ENCODE results near the gene MRPL19. TPM values are rescaled to one million over a fixed set of nuclear protein-coding genes. Genes with fewer than 3 reads are reported as not detected.
A peak's percentile ranks its signal among the peaks of the same experiment; 100 is the strongest.

Gene MRPL19
- total RNA-seq, 1 experiment from 2014 or later = 85.9 TPM

GRCh38 chr2:75616933-75617332, 29.6 kb upstream of the MRPL19 start:
- Histone ChIP-seq H3K9me2 (replicated peaks; ENCODE audit: low read length) (no peaks in the 10 kb centered on the region), H4K20me1 (ENCODE audit: low read length) (no peaks in the 10 kb centered on the region), H3K9me3 (ENCODE audit: low read length) (no peaks in the 10 kb centered on the region), H3K4me3 (ENCODE audit: low read length) (no peak overlapping the region), H3K4me1 (ENCODE audit: insufficient read depth, low read length) (peaks cover 41% of the 10 kb centered on the region), H2AFZ (ENCODE audit: low read length) (no peak overlapping the region), H3K27me3 (ENCODE audit: low read length) (no peaks in the 10 kb centered on the region), H3K79me2 (ENCODE audit: low read length) (no peaks in the 10 kb centered on the region), H3F3A (ENCODE audit: low read length, unreplicated experiment) (peaks cover 4% of the 10 kb centered on the region), H3K4me2 (ENCODE audit: low read length) (no peak overlapping the region), H3K9ac (ENCODE audit: low read length) (no peak overlapping the region), H3K27ac (ENCODE audit: low read length) (no peak overlapping the region), H3K36me3 (ENCODE audit: low read depth, low read length) (no peaks in the 10 kb centered on the region)
- intact Hi-C loops (cut with micrococcal nuclease) = no loop called here
- no peak for DNase-seq
- ATAC-seq = no peak
- POLR2A ChIA-PET (ENCODE audit: unreplicated experiment) = no interaction called here
- no peak for TF ChIP-seq EZH2phosphoT487 (IDR thresholded peaks at IDR 0.05; ENCODE audit: borderline replicate concordance, low read length)
- no peak for TF ChIP-seq CTCF (conservative IDR thresholded peaks at IDR 0.05; ENCODE audit: low read depth, low read length)
- no peak for TF ChIP-seq EZH2 (IDR thresholded peaks at IDR 0.05; ENCODE audit: low read length, unreplicated experiment)
- CTCF ChIA-PET = no interaction called here
- no TSS peak for BruUV-seq (replicated peaks)

DNA sequence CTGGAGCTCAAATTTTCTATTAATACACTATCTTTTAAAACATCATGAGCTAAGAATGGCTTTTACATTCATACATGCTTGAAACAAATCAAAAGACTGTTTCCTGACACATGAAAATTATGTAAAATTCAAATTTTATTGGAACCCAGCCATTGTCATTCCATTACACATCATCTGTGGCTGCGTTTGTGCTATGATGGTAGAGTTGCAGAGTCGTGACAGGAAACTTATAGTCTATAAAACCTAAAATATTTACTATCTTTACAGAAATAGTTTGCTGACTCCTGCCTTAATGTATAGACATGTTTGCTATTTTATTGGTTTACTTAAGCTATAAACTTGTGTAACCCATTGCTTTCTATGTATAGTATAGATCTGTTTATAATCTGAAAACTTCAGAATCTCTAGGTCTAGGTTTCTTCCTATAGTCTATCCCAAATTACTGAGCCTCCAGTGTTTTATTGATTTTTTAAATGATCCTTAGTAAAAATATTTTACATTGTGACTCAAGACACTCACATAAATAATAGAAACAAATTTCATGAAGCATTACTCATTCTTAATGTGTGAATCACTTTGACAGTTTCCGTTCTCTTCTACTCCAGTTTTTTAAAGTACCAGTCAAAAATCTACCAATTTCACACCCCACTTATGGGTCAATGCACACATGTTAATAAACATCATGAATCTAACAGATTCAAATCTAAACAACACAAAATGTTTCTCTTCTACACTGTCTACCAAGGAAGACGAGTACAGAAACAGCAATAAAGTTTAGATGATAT, 26.4 kb upstream of the MRPL19 start:
- BruUV-seq (replicated peaks) = no TSS peak
- H3K9me2 ChIP-seq (replicated peaks; ENCODE audit: low read length) = no peaks in the 10 kb centered on the region
- DNase-seq = peak; percentile 84
- ChIA-PET CTCF (no interaction called here), POLR2A (ENCODE audit: unreplicated experiment) (interaction anchor here (0.6 kb wide), 1 partner anchor 27 kb away, joined by 4 read pairs; the partner anchor contains the start of gene MRPL19)
- no peaks in the 10 kb centered on the region for H3K36me3 ChIP-seq (ENCODE audit: low read depth, low read length)
- no peaks in the 10 kb centered on the region for H3K9me3 ChIP-seq (ENCODE audit: low read length)
- H3K79me2 ChIP-seq (ENCODE audit: low read length) = no peaks in the 10 kb centered on the region
- no peak for TF ChIP-seq EZH2phosphoT487 (IDR thresholded peaks at IDR 0.05; ENCODE audit: borderline replicate concordance, low read length)
- no peak for TF ChIP-seq EZH2 (IDR thresholded peaks at IDR 0.05; ENCODE audit: low read length, unreplicated experiment)
- no peak for TF ChIP-seq CTCF (conservative IDR thresholded peaks at IDR 0.05; ENCODE audit: low read depth, low read length)
- peak overlapping the region; percentile 67 for H3K27ac ChIP-seq (ENCODE audit: low read length)
- no peak overlapping the region for H2AFZ ChIP-seq (ENCODE audit: low read length)
- no peak overlapping the region for H3K9ac ChIP-seq (ENCODE audit: low read length)
- ATAC-seq = peak; percentile 80
- H3K4me3 ChIP-seq (ENCODE audit: low read length) = peak overlapping the region; percentile 21; the same call in 1 of the 2 replicates
- peaks cover 22% of the 10 kb centered on the region for H3K4me1 ChIP-seq (ENCODE audit: insufficient read depth, low read length)
- H3K27me3 ChIP-seq (ENCODE audit: low read length) = no peaks in the 10 kb centered on the region
- H3F3A ChIP-seq (ENCODE audit: low read length, unreplicated experiment) = peaks cover 4% of the 10 kb centered on the region
- intact Hi-C loops (cut with micrococcal nuclease) = no loop called here
- H4K20me1 ChIP-seq (ENCODE audit: low read length) = no peaks in the 10 kb centered on the region
- H3K4me2 ChIP-seq (ENCODE audit: low read length) = peak overlapping the region; percentile 58

- peak overlapping the region; percentile 67; the same call in 1 of the 2 replicates for H3K27ac ChIP-seq (ENCODE audit: low read length)
- peaks cover 22% of the 10 kb centered on the region for H3K4me1 ChIP-seq (ENCODE audit: insufficient read depth, low read length)
- ATAC-seq = no peak
- H3K4me2 ChIP-seq (ENCODE audit: low read length) = 0 out of 2 replicates have a peak overlapping the region, but pooled peaks have one; percentile 58
- no TSS peak for BruUV-seq (replicated peaks)
- CTCF ChIA-PET = no interaction called here
- peaks cover 4% of the 10 kb centered on the region for H3F3A ChIP-seq (ENCODE audit: low read length, unreplicated experiment)
- no peaks in the 10 kb centered on the region for H3K27me3 ChIP-seq (ENCODE audit: low read length)
- H3K79me2 ChIP-seq (ENCODE audit: low read length) = no peaks in the 10 kb centered on the region
- H2AFZ ChIP-seq (ENCODE audit: low read length) = no peak overlapping the region
- no peaks in the 10 kb centered on the region for H3K9me2 ChIP-seq (replicated peaks; ENCODE audit: low read length)
- intact Hi-C loops (cut with micrococcal nuclease) = no loop called here
- no peak overlapping the region for H3K4me3 ChIP-seq (ENCODE audit: low read length)
- H3K9me3 ChIP-seq (ENCODE audit: low read length) = no peaks in the 10 kb centered on the region
- no peaks in the 10 kb centered on the region for H4K20me1 ChIP-seq (ENCODE audit: low read length)
- no peak for TF ChIP-seq CTCF (conservative IDR thresholded peaks at IDR 0.05; ENCODE audit: low read depth, low read length)
- no peak for TF ChIP-seq EZH2 (IDR thresholded peaks at IDR 0.05; ENCODE audit: low read length, unreplicated experiment)
- TF ChIP-seq EZH2phosphoT487 (IDR thresholded peaks at IDR 0.05; ENCODE audit: borderline replicate concordance, low read length) = no peak
- H3K36me3 ChIP-seq (ENCODE audit: low read depth, low read length) = no peaks in the 10 kb centered on the region
- no peak overlapping the region for H3K9ac ChIP-seq (ENCODE audit: low read length)
- POLR2A ChIA-PET (ENCODE audit: unreplicated experiment) = no interaction called here
- no peak for DNase-seq
Observed at GRCh38 chr2:75621228-75621627, 25.4 kb upstream of the MRPL19 start.
